Stimulated activated effector memory CD8-positive, alpha-beta T cell treated with anti-CD3 and anti-CD28 coated beads, Interleukin-12 subunit alpha, Interleukin-12 subunit beta, amount 100 ng/mL, for 72 hours (primary cell): ENCODE measurements around the gene DRAM2.
"Not testable (repeated sequence)": the region's sequence is repeated elsewhere in the genome, so short reads cannot be mapped to it uniquely, and the experiment has no call there.

Source experiments
- ATAC-seq: fragments of 150-1000 bp; cut with Tn5 transposase; 2 replicates; pipeline ENCODE4 v1.10.0; 2021
- DNase-seq, 2 donors: peaks; one replicate each; pipeline ENCODE4 v3.0.0; 2021 to 2022; ENCODE audit warnings: low spot score in 2 of 2
- H3K27ac Mint-ChIP-seq: one replicate; pipeline ENCODE4 v1.8.0; 2022; ENCODE audit warnings: mild to moderate bottlenecking, mixed read lengths
- H3K36me3 Mint-ChIP-seq: one replicate; pipeline ENCODE4 v1.8.0; 2022; ENCODE audit warnings: mild to moderate bottlenecking, mixed read lengths
- H3K4me1 Mint-ChIP-seq: one replicate; pipeline ENCODE4 v1.8.0; 2022; ENCODE audit warnings: mixed read lengths
- H3K4me3 Mint-ChIP-seq: one replicate; pipeline ENCODE4 v1.8.0; 2022; ENCODE audit warnings: mild to moderate bottlenecking, mixed read lengths
- H3K9me3 Mint-ChIP-seq: one replicate; pipeline ENCODE4 v1.8.0; 2022; ENCODE audit warnings: mixed read lengths

DRAM2 gene

DNA sequence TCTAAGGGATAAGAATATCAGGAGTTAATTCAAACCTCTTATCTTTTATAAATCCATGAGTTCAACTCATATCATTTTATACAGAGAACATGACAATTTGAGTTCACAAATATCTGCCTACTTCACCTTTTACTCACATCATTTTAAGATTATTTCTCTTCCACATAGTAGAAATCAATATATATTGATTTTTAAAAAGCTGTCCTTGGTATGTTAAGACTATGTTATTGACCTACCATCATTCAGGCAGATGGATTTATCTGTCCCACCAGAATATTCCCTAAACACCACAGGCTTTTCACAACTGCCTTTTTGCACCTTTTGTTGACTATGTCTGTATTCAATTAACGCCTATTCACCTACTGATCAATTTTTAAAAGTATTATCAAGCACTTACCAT lies 13.5 kb downstream of the DRAM2 start:
- Mint-ChIP-seq H3K4me3 (no peak overlapping the region), H3K27ac (peak overlapping the region; percentile 4), H3K36me3 (peaks cover 85% of the 10 kb centered on the region), H3K9me3 (no peaks in the 10 kb centered on the region), H3K4me1 (no peaks in the 10 kb centered on the region)
- ATAC-seq (no peak), DNase-seq (no peak)

DNA sequence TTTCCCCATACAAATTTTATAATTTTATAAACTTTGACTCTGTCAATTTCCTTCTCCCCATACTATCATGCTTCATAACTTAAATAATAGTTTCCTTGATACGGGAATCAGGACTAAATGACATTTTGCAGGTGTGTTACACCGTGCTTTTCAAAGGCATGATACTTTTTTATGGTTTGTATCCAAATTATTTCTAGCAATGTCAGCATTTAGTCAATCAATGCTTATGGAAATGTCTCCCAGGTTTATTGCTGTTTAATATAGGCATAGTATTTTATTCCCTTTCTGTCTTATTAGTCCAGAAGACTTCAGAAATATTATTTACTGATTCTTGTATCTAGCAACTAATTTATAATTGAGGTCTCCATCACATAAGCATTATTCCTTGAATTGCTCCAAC lies 23.4 kb downstream of the DRAM2 start:
- Mint-ChIP-seq H3K27ac (no peak overlapping the region), H3K4me1 (no peaks in the 10 kb centered on the region), H3K9me3 (no peaks in the 10 kb centered on the region), H3K36me3 (peaks cover 52% of the 10 kb centered on the region), H3K4me3 (no peak overlapping the region)
- no peak for DNase-seq
- ATAC-seq = no peak

- Mint-ChIP-seq H3K27ac (no peak overlapping the region), H3K36me3 (peaks cover 5% of the 10 kb centered on the region), H3K4me1 (no peaks in the 10 kb centered on the region), H3K4me3 (no peak overlapping the region), H3K9me3 (peaks cover 6% of the 10 kb centered on the region)
- ATAC-seq (no peak), DNase-seq (no peak)
Measured at GRCh38 chr1:111110197-111110899, 29.5 kb downstream of the DRAM2 start.

DNA sequence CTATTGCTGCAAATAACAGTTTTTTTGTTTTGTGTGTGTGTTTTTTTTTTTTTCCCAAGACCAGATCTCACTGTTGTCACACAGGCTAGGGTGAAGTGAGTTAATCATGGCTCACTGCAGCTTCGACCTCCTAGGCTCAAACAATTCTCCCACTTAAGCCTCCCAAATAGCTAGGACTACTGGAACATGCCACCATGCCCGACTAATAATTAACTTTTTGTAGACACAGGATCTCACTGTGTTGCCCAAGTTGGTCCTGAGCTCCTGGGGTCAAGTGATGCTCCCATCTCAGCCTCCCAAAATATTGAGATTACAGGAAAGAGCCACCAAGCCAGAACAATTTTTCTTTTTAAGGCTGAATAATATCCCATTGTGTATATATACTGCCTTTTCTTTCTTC lies 34.9 kb downstream of the DRAM2 start:
- no peak for DNase-seq
- H3K27ac Mint-ChIP-seq = no peak overlapping the region
- no peaks in the 10 kb centered on the region for H3K4me1 Mint-ChIP-seq
- H3K9me3 Mint-ChIP-seq = peaks cover 16% of the 10 kb centered on the region
- no peak overlapping the region for H3K4me3 Mint-ChIP-seq
- ATAC-seq = no peak
- H3K36me3 Mint-ChIP-seq = no peaks in the 10 kb centered on the region

- Mint-ChIP-seq H3K9me3 (peaks cover 22% of the 10 kb centered on the region), H3K27ac (no peak overlapping the region), H3K4me1 (no peaks in the 10 kb centered on the region), H3K4me3 (no peak overlapping the region), H3K36me3 (no peaks in the 10 kb centered on the region)
- ATAC-seq (no peak), DNase-seq (no peak)
Measured at GRCh38 chr1:111101854-111102642, 37.8 kb downstream of the DRAM2 start.

DNA sequence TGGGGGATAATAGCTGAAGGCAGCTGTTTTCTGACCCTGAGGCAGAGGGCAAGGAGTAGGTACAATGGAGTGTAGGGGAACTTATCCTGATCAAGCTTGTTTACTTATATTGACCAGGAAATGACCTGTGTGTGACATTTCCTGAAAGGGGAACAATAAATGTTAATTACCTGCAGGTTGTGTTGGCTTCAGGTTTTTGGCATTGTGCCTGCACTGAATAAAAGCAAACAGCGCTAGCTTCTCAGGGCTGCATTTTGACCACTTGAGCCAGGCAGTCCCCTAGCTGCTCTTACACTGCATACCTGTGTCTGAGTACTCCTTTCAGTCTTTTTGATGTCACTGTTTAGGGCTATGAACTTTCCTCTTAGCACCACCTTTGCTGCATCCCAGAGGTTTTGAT lies 40.6 kb downstream of the DRAM2 start:
- no peak for ATAC-seq
- H3K4me3 Mint-ChIP-seq = no peak overlapping the region
- no peaks in the 10 kb centered on the region for H3K4me1 Mint-ChIP-seq
- H3K9me3 Mint-ChIP-seq = peaks cover 22% of the 10 kb centered on the region
- H3K27ac Mint-ChIP-seq = no peak overlapping the region
- DNase-seq = no peak
- H3K36me3 Mint-ChIP-seq = no peaks in the 10 kb centered on the region

DNA sequence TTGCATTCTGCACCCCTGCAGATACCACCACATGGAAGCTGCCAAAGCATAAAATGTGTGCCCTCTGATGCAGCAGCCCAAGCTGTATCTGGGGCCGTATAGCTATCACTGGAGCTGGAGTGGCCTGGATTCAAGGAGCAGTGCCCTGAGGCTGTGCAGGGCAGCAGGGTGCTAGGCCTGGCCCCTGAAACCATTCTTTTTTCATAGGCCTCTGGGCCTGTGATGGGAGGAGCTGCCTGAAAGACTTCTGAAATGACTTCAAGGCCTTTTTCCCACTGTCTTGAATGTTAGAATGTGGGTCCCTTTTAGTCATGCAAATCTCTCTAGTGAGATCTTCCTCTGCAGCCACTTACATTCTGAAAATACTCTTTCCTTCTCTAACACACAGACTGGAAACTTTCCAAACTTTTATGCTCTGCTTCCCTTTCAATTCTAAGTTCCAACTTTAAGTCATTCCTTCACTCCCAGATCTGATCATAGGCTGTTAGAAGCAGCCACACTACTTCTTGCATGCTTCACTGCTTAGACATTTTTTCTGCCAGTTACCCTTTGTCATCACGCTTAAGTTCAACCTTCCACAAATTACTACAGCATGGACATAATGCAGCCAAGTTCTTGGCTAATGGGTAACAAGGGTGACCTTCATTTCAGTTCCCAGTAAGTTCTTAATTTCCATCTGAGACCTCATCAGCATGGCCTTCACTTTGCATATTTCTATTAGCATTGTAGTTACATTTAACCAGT lies 42.4 kb downstream of the DRAM2 start:
- Mint-ChIP-seq H3K36me3 (no peaks in the 10 kb centered on the region), H3K4me1 (no peaks in the 10 kb centered on the region), H3K27ac (no peak overlapping the region), H3K4me3 (no peak overlapping the region), H3K9me3 (peaks cover 22% of the 10 kb centered on the region)
- DNase-seq (no peak), ATAC-seq (no peak)

DNA sequence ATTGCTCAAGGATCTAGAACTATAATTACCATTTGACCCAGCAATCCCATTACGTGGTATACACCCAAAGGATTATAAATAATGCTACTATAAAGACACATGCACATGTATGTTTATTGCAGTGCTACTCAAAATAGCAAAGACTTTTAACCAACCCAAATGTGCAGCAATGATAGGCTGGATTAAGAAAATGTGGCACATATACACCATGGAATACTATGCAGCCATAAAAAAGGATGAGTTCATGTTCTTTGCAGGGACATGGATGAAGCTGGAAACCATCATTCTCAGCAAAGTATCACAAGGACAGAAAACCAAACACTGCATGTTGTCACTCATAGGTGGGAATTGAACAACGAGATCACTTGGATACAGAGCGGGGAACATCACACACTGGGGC lies 44.5 kb downstream of the DRAM2 start:
- DNase-seq, H3K36me3 Mint-ChIP-seq, H3K4me3 Mint-ChIP-seq, H3K4me1 Mint-ChIP-seq, H3K27ac Mint-ChIP-seq, ATAC-seq: not testable (repeated sequence)
- H3K9me3 Mint-ChIP-seq = peaks cover 14% of the 10 kb centered on the region

GRCh38 chr1:111089638-111090037 lies 50.3 kb downstream of the DRAM2 start:
- Mint-ChIP-seq H3K4me1 (no peaks in the 10 kb centered on the region), H3K27ac (no peak overlapping the region), H3K36me3 (no peaks in the 10 kb centered on the region), H3K9me3 (no peaks in the 10 kb centered on the region), H3K4me3 (no peak overlapping the region)
- no peak for DNase-seq
- no peak for ATAC-seq

DNA sequence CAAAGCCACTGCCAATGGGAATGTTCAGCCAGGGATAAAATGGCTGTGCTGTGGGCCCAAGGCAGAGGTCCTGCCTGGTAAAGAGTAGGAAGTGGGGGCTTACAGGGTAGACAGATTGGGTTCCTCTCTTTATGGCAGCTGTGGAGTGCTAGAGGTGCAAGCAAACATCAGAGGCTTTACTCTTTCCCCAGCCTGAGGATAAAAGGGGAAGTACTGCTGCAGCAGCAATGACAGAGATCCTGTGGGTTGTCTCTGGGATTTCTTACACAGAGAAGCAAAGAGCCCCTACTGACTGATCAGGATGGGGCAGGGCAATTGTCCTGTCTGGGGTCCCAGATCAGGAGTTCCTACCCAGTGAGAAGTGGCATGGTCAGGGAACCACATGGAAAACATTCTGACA lies 54.2 kb downstream of the DRAM2 start:
- no peak for ATAC-seq
- Mint-ChIP-seq H3K4me3 (no peak overlapping the region), H3K4me1 (no peaks in the 10 kb centered on the region), H3K27ac (no peak overlapping the region), H3K9me3 (no peaks in the 10 kb centered on the region), H3K36me3 (no peaks in the 10 kb centered on the region)
- DNase-seq = no peak

DNA sequence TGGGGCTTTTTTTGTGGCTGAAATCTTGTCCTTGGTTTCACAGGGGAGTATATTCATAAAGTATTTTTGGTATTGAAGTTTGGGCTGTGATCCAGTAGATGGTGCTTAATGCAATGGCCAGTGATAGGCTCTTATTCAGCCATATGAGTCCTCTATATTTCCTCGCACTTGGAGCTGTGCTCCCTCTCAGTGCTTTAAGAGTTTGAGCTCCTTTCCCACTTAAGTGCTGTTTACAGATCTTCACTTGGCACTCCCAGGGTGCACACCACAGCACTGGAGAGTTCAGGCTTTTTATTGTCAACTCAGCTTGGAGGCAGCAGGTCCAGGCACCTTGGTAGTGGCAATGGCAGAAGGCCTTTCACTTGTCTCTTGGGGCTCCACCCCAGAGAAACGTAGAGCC lies 54.9 kb downstream of the DRAM2 start:
- H3K9me3 Mint-ChIP-seq = no peaks in the 10 kb centered on the region
- no peaks in the 10 kb centered on the region for H3K36me3 Mint-ChIP-seq
- ATAC-seq (no peak), DNase-seq (no peak)
- H3K4me3 Mint-ChIP-seq = no peak overlapping the region
- no peak overlapping the region for H3K27ac Mint-ChIP-seq
- H3K4me1 Mint-ChIP-seq = no peaks in the 10 kb centered on the region

- no peak overlapping the region for H3K27ac Mint-ChIP-seq
- no peak overlapping the region for H3K4me3 Mint-ChIP-seq
- ATAC-seq (no peak), DNase-seq (no peak)
- no peaks in the 10 kb centered on the region for H3K36me3 Mint-ChIP-seq
- H3K9me3 Mint-ChIP-seq = no peaks in the 10 kb centered on the region
- H3K4me1 Mint-ChIP-seq = no peaks in the 10 kb centered on the region
Measured at GRCh38 chr1:111082421-111083203, 57.3 kb downstream of the DRAM2 start.

- not testable (repeated sequence) for H3K36me3 Mint-ChIP-seq
Measured at GRCh38 chr1:111079329-111079728, 60.6 kb downstream of the DRAM2 start.

GRCh38 chr1:111077312-111077711 lies 62.6 kb downstream of the DRAM2 start:
- not testable (repeated sequence) for H3K36me3 Mint-ChIP-seq, H3K9me3 Mint-ChIP-seq, H3K4me1 Mint-ChIP-seq, DNase-seq, ATAC-seq, H3K4me3 Mint-ChIP-seq, H3K27ac Mint-ChIP-seq

More at GRCh38 chr1:111079329-111079728, 60.6 kb downstream of the DRAM2 start:
- H3K9me3 Mint-ChIP-seq, ATAC-seq, H3K4me3 Mint-ChIP-seq, DNase-seq, H3K4me1 Mint-ChIP-seq, H3K27ac Mint-ChIP-seq: not testable (repeated sequence)
